Lower lobe of right lung (tissue), 2 donors: ENCODE measurements around the gene RPP40. TPM values are rescaled to one million over a fixed set of nuclear protein-coding genes. Genes with fewer than 3 reads are reported as not detected.

Experiments used
- ATAC-seq, 2 donors: fragments of 200-7000 bp; cut with Tn5 transposase; one replicate each; pipeline ENCODE4 v1.9.1; 2020 to 2022; ENCODE audit warnings: mild to moderate bottlenecking in 2 of 2, moderate library complexity in 2 of 2
- DNase-seq: peaks from one replicate; pipeline ENCODE4 v3.0.0-alpha.2; 2020
- H3K27ac ChIP-seq: fragments of 200-600 bp; one replicate; pipeline ENCODE4 v1.8.0; 2022
- H3K27me3 ChIP-seq: fragments of 200-600 bp; one replicate; pipeline ENCODE4 v1.8.0; 2022; ENCODE audit warnings: low read depth
- H3K36me3 ChIP-seq: fragments of 200-600 bp; one replicate; pipeline ENCODE4 v1.8.0; 2022; ENCODE audit warnings: mild to moderate bottlenecking
- H3K4me1 ChIP-seq: fragments of 200-600 bp; one replicate; pipeline ENCODE4 v1.8.0; 2022
- H3K4me3 ChIP-seq: fragments of 200-600 bp; one replicate; pipeline ENCODE4 v1.8.0; 2022; ENCODE audit warnings: mild to moderate bottlenecking
- H3K9me3 ChIP-seq: fragments of 200-600 bp; one replicate; pipeline ENCODE4 v1.8.0; 2022
- intact Hi-C: fragments of 100-400 bp; cut with DNase I; formaldehyde crosslinking; loops from one replicate; pipeline ENCODE4 v1.11.0; 2022
- total RNA-seq: library from RNA; stranded (reverse); fragmentation: NEBNext Ultra II Directional; extraction: Animal tissue kit (Norgen Biotek cat#: 25700); gene quantifications from one replicate; pipeline ENCODE4 v1.2.1, GENCODE V29; 2021
- TF ChIP-seq, protein P1 (sequence below): fragments of 200-600 bp; IDR thresholded peaks from one replicate; pipeline ENCODE4 v1.8.0; 2022; ENCODE audit warnings: antibody characterized with exemption, mild to moderate bottlenecking
- donor health status: DM: no; HTN: yes; CAD: no; lungs with severe emphysema.

RPP40 gene
- total RNA-seq, 1 donor from 2014 or later, result 2.5 TPM

DNA sequence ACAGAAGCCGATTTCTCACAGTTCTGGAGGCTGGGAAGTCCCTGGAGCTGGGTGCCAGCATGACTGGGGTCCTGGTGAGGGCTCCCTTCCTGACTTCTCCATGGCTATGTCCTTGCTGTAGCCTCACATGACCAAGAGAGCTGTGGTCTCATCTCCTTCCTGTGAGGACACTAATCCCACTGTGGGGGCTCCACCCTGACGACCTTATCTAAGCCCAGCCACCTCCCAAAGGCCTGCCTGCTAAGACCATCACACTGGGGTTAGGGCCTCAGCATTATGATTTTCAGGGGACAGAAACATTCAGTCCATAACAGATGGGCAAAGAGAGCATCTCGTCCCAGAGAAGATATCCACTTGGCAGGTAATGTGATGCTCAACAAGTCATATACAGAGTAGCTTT lies 16.8 kb downstream of the RPP40 start:
- Histone ChIP-seq H3K4me1 (no peaks in the 10 kb centered on the region), H3K27ac (no peak overlapping the region), H3K4me3 (no peak overlapping the region), H3K27me3 (no peaks in the 10 kb centered on the region), H3K36me3 (no peaks in the 10 kb centered on the region), H3K9me3 (no peaks in the 10 kb centered on the region)
- TF ChIP-seq, protein P1, sequence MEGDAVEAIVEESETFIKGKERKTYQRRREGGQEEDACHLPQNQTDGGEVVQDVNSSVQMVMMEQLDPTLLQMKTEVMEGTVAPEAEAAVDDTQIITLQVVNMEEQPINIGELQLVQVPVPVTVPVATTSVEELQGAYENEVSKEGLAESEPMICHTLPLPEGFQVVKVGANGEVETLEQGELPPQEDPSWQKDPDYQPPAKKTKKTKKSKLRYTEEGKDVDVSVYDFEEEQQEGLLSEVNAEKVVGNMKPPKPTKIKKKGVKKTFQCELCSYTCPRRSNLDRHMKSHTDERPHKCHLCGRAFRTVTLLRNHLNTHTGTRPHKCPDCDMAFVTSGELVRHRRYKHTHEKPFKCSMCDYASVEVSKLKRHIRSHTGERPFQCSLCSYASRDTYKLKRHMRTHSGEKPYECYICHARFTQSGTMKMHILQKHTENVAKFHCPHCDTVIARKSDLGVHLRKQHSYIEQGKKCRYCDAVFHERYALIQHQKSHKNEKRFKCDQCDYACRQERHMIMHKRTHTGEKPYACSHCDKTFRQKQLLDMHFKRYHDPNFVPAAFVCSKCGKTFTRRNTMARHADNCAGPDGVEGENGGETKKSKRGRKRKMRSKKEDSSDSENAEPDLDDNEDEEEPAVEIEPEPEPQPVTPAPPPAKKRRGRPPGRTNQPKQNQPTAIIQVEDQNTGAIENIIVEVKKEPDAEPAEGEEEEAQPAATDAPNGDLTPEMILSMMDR, result no peak
- intact Hi-C loops, result no loop called here
- ATAC-seq, result no peak
- no peak for DNase-seq

DNA sequence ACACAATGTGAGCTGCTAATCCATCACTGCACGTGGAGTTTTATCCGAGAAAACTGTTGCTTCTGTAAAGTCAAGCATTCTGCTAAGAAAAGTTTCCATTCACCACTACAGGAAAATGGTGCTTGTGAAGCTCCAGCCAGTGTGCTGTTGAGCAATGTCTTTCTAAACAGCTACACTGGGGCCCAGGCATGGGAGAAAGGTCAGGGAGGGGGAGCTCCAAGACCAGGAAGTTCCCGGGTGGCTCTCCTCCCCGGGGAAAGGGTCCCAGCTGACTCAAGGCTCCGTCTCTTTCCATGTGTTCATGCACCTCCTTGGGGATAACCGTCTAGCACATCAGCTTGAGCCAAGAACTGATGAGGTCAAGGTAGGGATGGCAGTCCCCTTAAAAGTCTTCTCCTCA lies 20.5 kb downstream of the RPP40 start:
- TF ChIP-seq, protein P1, result no peak
- Histone ChIP-seq H3K27me3 (no peaks in the 10 kb centered on the region), H3K4me1 (no peaks in the 10 kb centered on the region), H3K9me3 (peaks cover 14% of the 10 kb centered on the region), H3K36me3 (no peaks in the 10 kb centered on the region), H3K4me3 (no peak overlapping the region), H3K27ac (no peak overlapping the region)
- DNase-seq (no peak), ATAC-seq (no peak)
- intact Hi-C loops, result no loop called here

DNA sequence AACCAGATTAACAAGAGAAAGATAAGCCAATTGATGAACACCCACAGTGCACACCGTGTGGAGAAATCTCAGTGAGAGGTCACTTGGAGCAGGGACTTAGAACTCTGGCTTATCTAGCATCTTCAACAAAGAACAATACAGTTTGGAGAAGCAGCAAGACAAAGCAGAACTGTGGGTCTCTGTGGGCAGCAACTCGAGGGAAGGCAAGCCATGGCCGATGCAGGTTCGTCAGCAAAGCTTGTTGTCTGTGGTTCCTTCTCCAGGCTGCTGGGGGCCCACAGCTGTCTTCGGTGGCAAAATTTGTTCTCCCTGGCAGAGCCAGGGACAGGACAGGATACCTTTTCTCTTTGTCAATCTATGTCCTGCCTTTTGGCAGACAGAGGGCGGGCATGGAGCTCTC lies 22.1 kb downstream of the RPP40 start:
- no peak overlapping the region for H3K4me3 ChIP-seq
- intact Hi-C loops, result no loop called here
- no peaks in the 10 kb centered on the region for H3K36me3 ChIP-seq
- H3K4me1 ChIP-seq, result no peaks in the 10 kb centered on the region
- peaks cover 14% of the 10 kb centered on the region for H3K9me3 ChIP-seq
- no peak for DNase-seq
- H3K27ac ChIP-seq, result no peak overlapping the region
- no peak for ATAC-seq
- TF ChIP-seq, protein P1, result no peak
- no peaks in the 10 kb centered on the region for H3K27me3 ChIP-seq

DNA sequence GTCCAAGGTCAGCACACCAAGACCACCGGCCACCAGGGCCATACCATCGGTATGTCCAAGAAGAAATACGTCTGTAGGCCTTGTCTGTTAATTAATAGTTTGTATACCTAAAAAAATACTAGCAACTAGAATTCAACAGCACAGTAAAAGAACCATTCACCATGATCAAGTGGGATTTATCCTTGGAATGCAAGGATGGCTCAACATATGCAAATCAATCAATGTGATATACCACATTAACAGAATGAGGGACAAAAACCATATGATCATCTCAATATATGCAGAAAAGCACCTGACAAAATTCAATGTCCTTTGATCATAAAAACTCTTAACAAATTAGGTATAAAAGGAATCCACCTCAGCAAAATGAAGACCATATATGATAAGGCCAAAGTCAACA lies 24.4 kb downstream of the RPP40 start:
- TF ChIP-seq, protein P1, result no peak
- no peak overlapping the region for H3K4me3 ChIP-seq
- H3K4me1 ChIP-seq, result no peaks in the 10 kb centered on the region
- ATAC-seq (no peak), DNase-seq (no peak)
- no peak overlapping the region for H3K27ac ChIP-seq
- no peaks in the 10 kb centered on the region for H3K27me3 ChIP-seq
- intact Hi-C loops, result no loop called here
- H3K9me3 ChIP-seq, result peaks cover 14% of the 10 kb centered on the region
- no peaks in the 10 kb centered on the region for H3K36me3 ChIP-seq

DNA sequence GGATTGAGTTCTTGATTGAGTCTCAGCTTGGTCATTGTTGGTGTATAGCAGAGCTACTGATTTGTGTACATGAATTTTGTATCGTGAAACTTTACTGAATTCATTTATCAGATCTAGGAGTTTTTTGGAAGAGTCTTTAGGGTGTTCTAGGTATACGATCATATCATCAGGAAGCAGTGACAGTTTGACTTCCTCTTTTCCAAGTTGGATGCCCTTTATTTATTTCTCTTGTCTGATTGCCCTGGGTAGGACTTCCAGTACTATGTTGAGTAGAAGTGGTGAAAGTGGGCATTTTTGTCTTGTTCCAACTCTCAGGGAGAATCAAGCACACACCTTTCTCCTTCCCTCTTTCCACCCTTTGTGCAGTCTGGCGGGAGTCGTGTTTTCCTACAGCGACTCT lies 26.4 kb downstream of the RPP40 start:
- peaks cover 14% of the 10 kb centered on the region for H3K9me3 ChIP-seq
- H3K27me3 ChIP-seq, result no peaks in the 10 kb centered on the region
- H3K36me3 ChIP-seq, result no peaks in the 10 kb centered on the region
- no peak for DNase-seq
- TF ChIP-seq, protein P1, result no peak
- H3K4me1 ChIP-seq, result no peaks in the 10 kb centered on the region
- no peak overlapping the region for H3K27ac ChIP-seq
- H3K4me3 ChIP-seq, result no peak overlapping the region
- intact Hi-C loops, result no loop called here
- no peak for ATAC-seq

DNA sequence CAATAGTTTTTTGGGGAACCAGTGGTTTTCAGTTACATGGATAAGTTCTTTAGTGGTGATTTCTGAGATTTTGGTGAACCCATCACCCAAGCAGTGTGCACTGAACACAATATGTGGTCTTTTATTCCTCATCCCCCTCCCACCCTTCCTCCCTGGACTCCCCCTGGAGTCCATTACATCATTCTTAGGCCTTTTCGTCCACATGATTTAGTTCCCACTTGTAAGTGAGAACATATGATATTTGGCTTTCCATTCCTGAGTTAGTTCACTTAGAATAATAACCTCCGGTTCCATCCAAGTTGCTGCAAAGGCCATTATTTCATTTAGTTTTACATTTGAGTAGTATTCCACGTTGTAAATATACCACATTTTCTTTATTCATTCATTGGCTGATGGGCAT lies 28.3 kb downstream of the RPP40 start:
- TF ChIP-seq, protein P1, result no peak
- Histone ChIP-seq H3K36me3 (no peaks in the 10 kb centered on the region), H3K4me1 (no peaks in the 10 kb centered on the region), H3K27ac (no peak overlapping the region), H3K9me3 (peaks cover 14% of the 10 kb centered on the region), H3K27me3 (no peaks in the 10 kb centered on the region), H3K4me3 (no peak overlapping the region)
- no peak for ATAC-seq
- intact Hi-C loops, result no loop called here
- no peak for DNase-seq
